ENCODE results near the gene PVRIG. TPM values are rescaled to one million over a fixed set of nuclear protein-coding genes. Genes with fewer than 3 reads are reported as not detected.
"Not testable (repeated sequence)": the region's sequence is repeated elsewhere in the genome, so short reads cannot be mapped to it uniquely, and the experiment has no call there.

The PVRIG gene
- under 1 TPM in 1 of 4 donors, not detected in 3; 0.27 TPM for total RNA-seq

GRCh38 chr7:100219801-100220585, at the start of gene PVRIG:
Gene PVRIG, plus strand, starts transcription at chr7:100219949. Its CDS starts 22 bp downstream, at chr7:100219971.
- peak within 1 kb of the TSS in 1 of 2 donors; percentile 14 for H3K4me3 ChIP-seq

GRCh38 chr7:100170101-100170897, 49.5 kb upstream of the PVRIG start:
- no peak overlapping the region for H3K4me3 ChIP-seq
- ATAC-seq = no peak
- peaks cover 63% of the 10 kb centered on the region for H3K27me3 ChIP-seq
- WGBS, 2 donors (ENCODE audit: low coverage in 1 of 2) = 90 to 91% methylated on average over 5 to 6 of the region's 11 CpGs
- no peaks in the 10 kb centered on the region for H3K9me3 ChIP-seq
- H3K27ac ChIP-seq = no peak overlapping the region
- H3K4me1 ChIP-seq = peaks cover 0 to 41% (median 3%) of the 10 kb centered on the region in 3 donors
- TF ChIP-seq POLR2A (IDR thresholded peaks at IDR 0.05) (no peak), POLR2AphosphoS5 (IDR thresholded peaks at IDR 0.05) (no peak), CTCF (IDR thresholded peaks at IDR 0.05) (no peak), EP300 (IDR thresholded peaks at IDR 0.05) (no peak)
- H3K36me3 ChIP-seq = no peaks in the 10 kb centered on the region

More at GRCh38 chr7:100219801-100220585, at the start of gene PVRIG:
- 95% methylated on average over 4 of the region's 27 CpGs; no CpG with 5 or more reads in 1 of the 2 donors for WGBS, 2 donors (ENCODE audit: low coverage in 1 of 2)
- not testable (repeated sequence) for H3K9me3 ChIP-seq, H3K27me3 ChIP-seq, ATAC-seq
- H3K27ac ChIP-seq = peak within 1 kb of the TSS in 1 of 4 donors; percentile 33
- H3K36me3 ChIP-seq = peaks cover 0 to 46% of the 10 kb centered on the region in 2 donors
- peaks cover 0 to 13% (median 2%) of the 10 kb centered on the region in 3 donors for H3K4me1 ChIP-seq

DNA sequence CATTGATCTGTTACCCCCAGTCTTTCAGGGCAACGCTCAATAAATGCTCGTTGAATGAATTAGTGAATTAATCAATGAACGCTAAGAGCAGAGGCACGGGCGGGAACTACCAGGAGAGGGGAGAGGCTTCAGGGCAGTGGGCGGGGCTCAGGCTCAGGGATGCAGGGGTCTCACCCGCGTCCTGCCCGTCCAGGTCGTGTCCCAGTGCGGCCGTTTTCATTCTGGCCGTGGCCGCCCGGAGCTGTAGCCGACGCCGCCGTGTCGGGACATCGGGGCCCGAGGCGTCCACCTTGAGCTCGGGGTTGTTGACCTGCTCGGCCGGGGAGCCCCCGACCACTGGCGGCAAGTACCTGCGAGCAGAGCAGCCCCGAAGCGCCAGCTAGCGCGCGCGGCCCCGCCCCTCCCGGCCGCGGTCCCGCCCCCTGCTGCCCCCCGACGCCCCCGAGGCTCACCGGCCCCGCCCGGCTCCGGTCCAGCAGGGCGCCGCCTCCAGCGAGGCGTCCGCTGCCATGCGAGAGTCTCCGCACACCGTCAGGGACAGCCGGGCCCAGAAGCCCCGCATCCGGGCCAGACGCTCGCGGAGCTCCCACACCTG, 48.6 kb upstream of the PVRIG start:
- Histone ChIP-seq H3K4me3 (peak overlapping the region; percentile 2 to 55), H3K4me1 (peaks cover 0 to 41% (median 3%) of the 10 kb centered on the region in 3 donors), H3K9me3 (no peaks in the 10 kb centered on the region), H3K27me3 (peaks cover 60% of the 10 kb centered on the region), H3K36me3 (no peaks in the 10 kb centered on the region), H3K27ac (peak overlapping the region in 1 of 4 donors; percentile 45)
- peak; percentile 24 for ATAC-seq
- WGBS, 2 donors (ENCODE audit: low coverage in 1 of 2) = 10 to 80% methylated on average over 1 to 2 of the region's 61 CpGs
- TF ChIP-seq POLR2A (IDR thresholded peaks at IDR 0.05) (no peak), POLR2AphosphoS5 (IDR thresholded peaks at IDR 0.05) (no peak), CTCF (IDR thresholded peaks at IDR 0.05) (no peak), EP300 (IDR thresholded peaks at IDR 0.05) (no peak)

DNA sequence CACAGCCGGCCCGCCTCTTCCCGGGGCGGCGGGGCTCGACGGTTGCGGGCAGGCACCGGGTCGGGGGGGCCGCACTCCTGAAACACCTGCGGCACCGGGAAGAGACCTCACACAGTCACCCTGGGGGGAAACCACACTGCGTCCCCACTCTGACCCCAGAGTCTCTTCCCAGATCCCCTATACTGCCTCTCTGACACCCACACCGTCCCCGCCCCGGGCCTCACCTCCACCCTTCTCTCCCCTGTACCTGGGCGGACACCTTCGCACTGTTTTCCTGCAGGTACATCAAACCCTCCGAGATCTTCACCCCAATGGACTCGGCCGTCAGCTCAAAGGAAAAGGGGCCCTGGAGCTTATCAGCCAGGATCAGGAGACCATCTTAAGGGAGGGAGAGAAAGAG, 47.9 kb upstream of the PVRIG start:
- no peaks in the 10 kb centered on the region for H3K36me3 ChIP-seq
- TF ChIP-seq POLR2A (IDR thresholded peaks at IDR 0.05) (no peak), CTCF (IDR thresholded peaks at IDR 0.05) (no peak), POLR2AphosphoS5 (IDR thresholded peaks at IDR 0.05) (no peak), EP300 (IDR thresholded peaks at IDR 0.05) (no peak)
- peak overlapping the region; percentile 2 to 55 for H3K4me3 ChIP-seq
- H3K27me3 ChIP-seq = peaks cover 53% of the 10 kb centered on the region
- H3K4me1 ChIP-seq = peaks cover 0 to 46% (median 3%) of the 10 kb centered on the region in 3 donors
- peak overlapping the region in 1 of 4 donors; percentile 45 for H3K27ac ChIP-seq
- WGBS, 2 donors (ENCODE audit: low coverage in 1 of 2) = no CpG with 5 or more reads among the region's 22 CpGs
- ATAC-seq = no peak
- H3K9me3 ChIP-seq = no peaks in the 10 kb centered on the region
